Upper lobe of right lung (tissue), 1 donor: Measurements from ENCODE around the gene KRT14. TPM values are rescaled to one million over a fixed set of nuclear protein-coding genes. Genes with fewer than 3 reads are reported as not detected.
A peak's percentile ranks its signal among the peaks of the same experiment; 100 is the strongest.
"Not testable (repeated sequence)": the region's sequence is repeated elsewhere in the genome, so short reads cannot be mapped to it uniquely, and the experiment has no call there.

Source experiments
- ATAC-seq: fragments of 200-7000 bp; cut with Tn5 transposase; one replicate; pipeline ENCODE4 v1.9.1; 2020; ENCODE audit warnings: mild to moderate bottlenecking, moderate library complexity
- DNase-seq: peaks from one replicate; pipeline ENCODE4 v3.0.0-alpha.2; 2020
- H3K27ac ChIP-seq: fragments of 200-600 bp; one replicate; pipeline ENCODE4 v1.8.0; 2022
- H3K27me3 ChIP-seq: fragments of 200-600 bp; one replicate; pipeline ENCODE4 v1.8.0; 2022; ENCODE audit warnings: mild to moderate bottlenecking
- H3K36me3 ChIP-seq: fragments of 200-600 bp; one replicate; pipeline ENCODE4 v1.8.0; 2022
- H3K4me1 ChIP-seq: fragments of 200-600 bp; one replicate; pipeline ENCODE4 v1.8.0; 2022
- H3K4me3 ChIP-seq: fragments of 200-600 bp; one replicate; pipeline ENCODE4 v1.8.0; 2022; ENCODE audit warnings: mild to moderate bottlenecking
- H3K9me3 ChIP-seq: fragments of 200-600 bp; one replicate; pipeline ENCODE4 v1.8.0; 2022
- intact Hi-C: fragments of 100-400 bp; cut with DNase I; formaldehyde crosslinking; loops from one replicate; pipeline ENCODE4 v1.11.0; 2022
- total RNA-seq: library from RNA; stranded (reverse); fragmentation: NEBNext Ultra II Directional; extraction: Animal tissue kit (Norgen Biotek cat#: 25700); gene quantifications from one replicate; pipeline ENCODE4 v1.2.1, GENCODE V29; 2021
- TF ChIP-seq, protein P1 (sequence below): fragments of 200-600 bp; IDR thresholded peaks from one replicate; pipeline ENCODE4 v1.8.0; 2022; ENCODE audit warnings: antibody characterized with exemption
- donor health status: DM: no; HTN: yes; CAD: no; lungs with severe emphysema.

Gene KRT14
- total RNA-seq, 1 donor from 2014 or later: not detected

DNA sequence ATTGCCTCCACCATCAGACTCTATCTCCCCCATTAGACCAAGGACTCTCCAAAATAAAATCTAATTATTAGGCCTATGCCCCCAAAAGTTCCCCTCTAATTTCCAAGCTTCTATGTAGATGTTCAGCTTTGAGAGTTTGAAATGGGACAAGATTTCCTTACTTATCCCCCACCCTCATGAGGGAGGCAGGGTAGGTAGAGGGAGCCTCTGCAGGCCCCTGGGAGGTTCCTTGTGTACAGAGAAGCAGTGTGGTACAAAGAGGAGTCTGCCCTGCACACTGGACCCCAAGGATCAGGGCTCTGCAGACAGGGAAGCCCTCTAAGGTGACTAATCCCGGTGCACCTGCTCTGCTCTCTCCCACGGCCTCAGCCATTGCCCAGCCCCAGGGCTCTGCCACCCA lies 35.2 kb upstream of the KRT14 start:
- no peaks in the 10 kb centered on the region for H3K27me3 ChIP-seq
- DNase-seq (no peak), ATAC-seq (no peak)
- H3K4me1 ChIP-seq: no peaks in the 10 kb centered on the region
- no peaks in the 10 kb centered on the region for H3K9me3 ChIP-seq
- TF ChIP-seq, protein P1, sequence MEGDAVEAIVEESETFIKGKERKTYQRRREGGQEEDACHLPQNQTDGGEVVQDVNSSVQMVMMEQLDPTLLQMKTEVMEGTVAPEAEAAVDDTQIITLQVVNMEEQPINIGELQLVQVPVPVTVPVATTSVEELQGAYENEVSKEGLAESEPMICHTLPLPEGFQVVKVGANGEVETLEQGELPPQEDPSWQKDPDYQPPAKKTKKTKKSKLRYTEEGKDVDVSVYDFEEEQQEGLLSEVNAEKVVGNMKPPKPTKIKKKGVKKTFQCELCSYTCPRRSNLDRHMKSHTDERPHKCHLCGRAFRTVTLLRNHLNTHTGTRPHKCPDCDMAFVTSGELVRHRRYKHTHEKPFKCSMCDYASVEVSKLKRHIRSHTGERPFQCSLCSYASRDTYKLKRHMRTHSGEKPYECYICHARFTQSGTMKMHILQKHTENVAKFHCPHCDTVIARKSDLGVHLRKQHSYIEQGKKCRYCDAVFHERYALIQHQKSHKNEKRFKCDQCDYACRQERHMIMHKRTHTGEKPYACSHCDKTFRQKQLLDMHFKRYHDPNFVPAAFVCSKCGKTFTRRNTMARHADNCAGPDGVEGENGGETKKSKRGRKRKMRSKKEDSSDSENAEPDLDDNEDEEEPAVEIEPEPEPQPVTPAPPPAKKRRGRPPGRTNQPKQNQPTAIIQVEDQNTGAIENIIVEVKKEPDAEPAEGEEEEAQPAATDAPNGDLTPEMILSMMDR: no peak
- H3K4me3 ChIP-seq: no peak overlapping the region
- H3K27ac ChIP-seq: no peak overlapping the region
- intact Hi-C loops: no loop called here
- H3K36me3 ChIP-seq: no peaks in the 10 kb centered on the region

DNA sequence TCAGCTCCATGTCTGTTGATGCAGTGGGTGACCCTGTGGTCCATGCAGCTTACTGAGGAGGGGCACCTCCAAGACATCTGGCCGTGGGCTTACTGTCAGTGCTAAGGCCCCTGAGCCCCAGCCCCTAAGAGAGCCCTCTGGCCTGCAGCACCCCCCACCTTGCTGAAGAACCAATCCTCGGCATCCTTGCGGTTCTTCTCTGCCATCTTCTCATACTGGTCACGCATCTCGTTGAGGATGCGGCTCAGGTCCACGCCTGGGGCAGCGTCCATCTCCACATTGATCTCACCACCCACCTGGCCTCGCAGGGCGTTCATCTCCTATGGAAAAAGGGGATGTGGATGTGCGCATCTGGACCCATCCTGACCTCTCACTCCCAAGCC lies 34.7 kb upstream of the KRT14 start:
- H3K4me1 ChIP-seq, ATAC-seq, intact Hi-C loops, H3K36me3 ChIP-seq, H3K27me3 ChIP-seq, H3K27ac ChIP-seq, H3K9me3 ChIP-seq, H3K4me3 ChIP-seq: not testable (repeated sequence)
- DNase-seq: peak; percentile 46

DNA sequence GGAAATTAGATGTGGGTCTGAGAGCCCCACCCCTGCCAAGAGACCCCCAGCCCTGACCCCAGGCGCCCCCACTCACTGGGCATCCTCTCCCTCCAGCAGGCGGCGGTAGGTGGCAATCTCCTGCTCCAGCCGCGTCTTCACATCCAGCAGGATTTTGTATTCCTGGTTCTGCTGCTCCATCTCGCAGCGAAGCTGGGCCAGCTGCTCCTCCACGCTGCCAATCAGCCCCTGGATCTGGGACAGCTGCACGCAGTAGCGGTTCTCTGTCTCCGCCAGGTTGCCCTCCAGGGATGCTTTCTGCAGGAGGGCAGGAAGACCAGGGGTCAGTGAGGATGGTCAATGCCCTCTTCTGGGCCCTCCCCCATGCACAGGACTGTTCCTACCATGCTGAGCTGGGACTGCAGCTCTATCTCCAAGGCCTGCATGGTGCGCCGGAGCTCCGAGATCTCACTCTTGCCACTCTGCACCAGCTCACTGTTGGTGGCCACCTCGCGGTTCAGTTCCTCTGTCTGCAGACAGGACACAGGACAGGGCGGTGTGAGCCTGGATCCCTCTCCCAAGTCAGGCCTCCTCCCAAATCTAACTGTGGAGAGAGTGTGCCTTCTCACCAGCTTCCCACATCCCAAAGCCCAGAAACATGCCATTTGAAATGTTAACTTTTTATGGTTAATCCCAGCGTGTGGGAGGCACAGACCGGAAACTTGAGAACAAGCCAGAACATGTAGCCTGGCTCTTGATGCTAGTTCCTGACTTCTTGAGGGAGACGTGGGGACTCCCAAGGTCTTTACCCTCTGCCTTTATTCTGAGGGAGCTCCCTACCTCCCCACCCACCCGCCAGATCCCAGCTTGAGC lies 34.1 kb upstream of the KRT14 start:
- no peaks in the 10 kb centered on the region for H3K36me3 ChIP-seq
- no peaks in the 10 kb centered on the region for H3K9me3 ChIP-seq
- no peaks in the 10 kb centered on the region for H3K4me1 ChIP-seq
- no peaks in the 10 kb centered on the region for H3K27me3 ChIP-seq
- intact Hi-C loops: no loop called here
- H3K27ac ChIP-seq: no peak overlapping the region
- H3K4me3 ChIP-seq: no peak overlapping the region
- no peak for ATAC-seq
- peak; percentile 48 for DNase-seq
- TF ChIP-seq, protein P1: no peak

DNA sequence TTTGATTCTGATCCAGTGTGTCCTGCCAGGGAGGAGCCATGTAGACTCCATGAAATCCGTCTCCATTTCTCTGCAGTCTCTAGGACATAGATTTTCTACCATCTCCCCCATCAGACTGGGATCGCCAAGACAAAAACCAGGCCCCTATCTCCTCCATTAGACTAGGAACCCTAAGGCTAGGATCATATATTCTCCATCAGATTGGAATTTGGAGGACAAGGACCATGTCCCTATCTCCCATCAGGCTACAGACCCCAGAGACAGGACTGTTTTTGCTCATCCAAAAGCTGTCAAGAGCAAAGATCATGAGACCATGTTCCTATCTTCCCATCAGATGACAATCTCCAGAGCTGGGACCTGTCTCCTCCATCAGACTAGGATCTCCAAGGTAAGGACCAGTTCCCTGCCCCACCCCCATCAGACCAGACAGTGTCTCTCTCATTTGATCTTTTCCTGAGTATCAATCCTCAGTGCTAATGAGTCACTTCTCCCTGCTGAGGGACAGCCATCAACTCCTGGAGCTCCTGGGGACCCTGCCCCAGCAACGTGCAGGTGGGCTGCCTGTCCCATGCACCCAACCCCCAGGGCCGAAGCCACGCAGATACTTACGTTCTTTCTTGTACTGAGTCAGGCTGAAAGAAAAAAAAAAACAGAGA lies 33.4 kb upstream of the KRT14 start:
- intact Hi-C loops, H3K9me3 ChIP-seq, H3K36me3 ChIP-seq, H3K4me1 ChIP-seq, DNase-seq, H3K27ac ChIP-seq, ATAC-seq, H3K27me3 ChIP-seq, H3K4me3 ChIP-seq: not testable (repeated sequence)

DNA sequence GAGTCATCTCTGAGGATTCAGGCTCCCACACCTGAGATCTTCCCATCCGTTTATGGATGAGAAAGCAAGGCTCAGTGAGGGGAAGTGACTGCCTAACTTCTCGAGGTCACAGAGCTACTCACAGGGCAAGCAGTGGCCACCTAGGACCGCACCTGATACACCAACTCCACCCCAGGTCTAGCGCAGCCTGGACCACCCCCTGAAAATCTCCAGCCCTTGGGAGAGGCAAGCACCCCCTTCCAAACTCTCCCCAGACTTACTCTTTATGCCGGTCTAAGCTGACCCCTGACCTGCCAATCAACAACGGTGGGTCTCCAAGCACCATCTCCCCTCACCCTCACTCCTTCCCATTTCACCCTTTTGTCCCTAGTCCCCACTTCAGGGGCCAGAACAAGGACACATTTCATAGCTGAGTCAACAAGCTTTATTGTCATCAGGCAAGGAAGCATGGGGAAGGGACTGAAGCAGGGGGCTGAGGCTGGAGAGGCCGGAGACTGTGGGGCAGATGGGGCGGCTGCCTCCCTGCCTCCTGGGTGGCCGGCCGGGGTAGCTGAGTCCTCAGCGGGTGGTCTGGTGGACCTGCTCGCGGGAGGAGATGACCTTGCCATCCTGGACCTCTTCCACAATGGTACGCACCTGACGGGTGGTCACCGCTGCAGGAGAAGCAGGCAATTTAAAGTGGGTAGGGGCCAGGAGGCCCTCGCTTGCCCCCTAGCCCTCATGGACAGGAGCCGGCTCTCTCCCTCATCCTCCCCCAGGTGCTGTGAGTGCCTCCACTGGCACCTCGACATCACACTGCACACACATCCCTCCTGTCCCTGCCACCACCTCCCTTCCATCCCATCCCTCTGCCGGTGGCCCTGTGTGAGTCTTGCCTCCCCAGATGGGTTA lies 32.6 kb upstream of the KRT14 start:
- Histone ChIP-seq H3K36me3 (no peaks in the 10 kb centered on the region), H3K9me3 (no peaks in the 10 kb centered on the region), H3K4me3 (no peak overlapping the region), H3K27ac (no peak overlapping the region), H3K27me3 (peaks cover under 1% of the 10 kb centered on the region), H3K4me1 (no peaks in the 10 kb centered on the region)
- TF ChIP-seq, protein P1: no peak
- DNase-seq (peak; percentile 48), ATAC-seq (peak; percentile 25)
- intact Hi-C loops: no loop called here

DNA sequence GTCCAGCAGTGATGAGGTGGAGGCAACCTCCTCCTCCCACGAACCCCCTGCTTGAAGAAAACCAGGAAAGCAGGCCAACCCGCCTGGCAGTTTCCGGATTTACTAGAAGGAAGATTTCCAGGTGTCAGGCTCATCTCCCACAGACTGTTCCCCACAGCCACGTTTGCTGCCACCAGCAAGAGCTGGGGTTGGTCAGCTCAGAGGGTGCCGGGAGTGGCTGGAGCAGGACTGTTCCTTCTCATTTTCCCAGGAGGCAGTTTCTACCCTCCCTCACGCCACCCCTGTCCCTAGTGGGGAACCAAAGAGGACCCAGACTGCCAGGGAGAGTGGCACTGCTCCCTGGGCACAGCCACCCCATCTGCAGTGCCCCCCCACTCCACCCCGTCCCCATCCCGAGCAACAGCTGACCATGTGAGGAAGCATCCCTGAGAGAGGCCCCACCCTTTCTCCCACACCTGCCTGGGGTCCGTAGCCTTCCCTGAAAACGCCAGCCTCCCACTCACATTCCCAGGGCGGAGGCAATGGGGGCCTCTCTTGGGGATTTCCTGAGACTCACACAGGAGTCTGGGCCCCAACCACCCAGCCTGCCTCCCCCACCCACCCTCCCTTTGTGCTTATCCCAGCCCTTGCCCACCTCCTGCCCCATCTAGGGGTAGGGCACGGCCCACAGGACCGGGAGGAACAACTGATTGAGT lies 31.8 kb upstream of the KRT14 start:
- H3K9me3 ChIP-seq: no peaks in the 10 kb centered on the region
- no peaks in the 10 kb centered on the region for H3K4me1 ChIP-seq
- TF ChIP-seq, protein P1: no peak
- H3K4me3 ChIP-seq: no peak overlapping the region
- intact Hi-C loops: no loop called here
- ATAC-seq (peak; percentile 15), DNase-seq (peak; percentile 41)
- no peak overlapping the region for H3K27ac ChIP-seq
- no peaks in the 10 kb centered on the region for H3K36me3 ChIP-seq
- peaks cover 6% of the 10 kb centered on the region for H3K27me3 ChIP-seq
